Measurements from ENCODE around the gene HDAC9.

Gene HDAC9

GRCh38 chr7:18494821-18495408, 634 bp upstream of the HDAC9 start:
- no peak for DNase-seq

- no peak for DNase-seq
These were observed 772 bp downstream of the HDAC9 start for GRCh38 chr7:18496341-18496700.

GRCh38 chr7:18497082-18497481, 1.5 kb downstream of the HDAC9 start:
- DNase-seq: no peak

- DNase-seq: no peak
These were observed 2.3 kb downstream of the HDAC9 start for GRCh38 chr7:18497800-18498199.

GRCh38 chr7:18498341-18498740, 2.8 kb downstream of the HDAC9 start:
- no peak for DNase-seq

GRCh38 chr7:18499407-18500177, 4.0 kb downstream of the HDAC9 start:
- no peak for DNase-seq

GRCh38 chr7:18503126-18503866, 7.7 kb downstream of the HDAC9 start:
- DNase-seq: no peak

- no peak for DNase-seq
These were observed 9.4 kb downstream of the HDAC9 start for GRCh38 chr7:18504965-18505364.

GRCh38 chr7:18505870-18506460, 10.4 kb downstream of the HDAC9 start:
- no peak for DNase-seq

GRCh38 chr7:18508443-18509427, 13.2 kb downstream of the HDAC9 start:
- no peak for DNase-seq

GRCh38 chr7:18509481-18509880, 13.9 kb downstream of the HDAC9 start:
- no peak for DNase-seq

GRCh38 chr7:18511351-18512140, 16.0 kb downstream of the HDAC9 start:
- DNase-seq: no peak

- no peak for DNase-seq
These were observed 17.8 kb downstream of the HDAC9 start for GRCh38 chr7:18513343-18513742.

- DNase-seq: no peak
These were observed 19.5 kb downstream of the HDAC9 start for GRCh38 chr7:18515067-18515466.

GRCh38 chr7:18517646-18518045, 22.1 kb downstream of the HDAC9 start:
- no peak for DNase-seq

- no peak for DNase-seq
These were observed 23.0 kb downstream of the HDAC9 start for GRCh38 chr7:18518555-18518954.

- DNase-seq: no peak
These were observed 25.1 kb downstream of the HDAC9 start for GRCh38 chr7:18520450-18521235.

- DNase-seq: no peak
These were observed 25.7 kb downstream of the HDAC9 start for GRCh38 chr7:18521236-18521589.

- no peak for DNase-seq
These were observed 26.5 kb downstream of the HDAC9 start for GRCh38 chr7:18521945-18522566.

- no peak for DNase-seq
These were observed 28.7 kb downstream of the HDAC9 start for GRCh38 chr7:18524248-18524647.

Data from AML-193 (cell line).